ENCODE results near the gene DENND4B. TPM values are rescaled to one million over a fixed set of nuclear protein-coding genes. Genes with fewer than 3 reads are reported as not detected.

The DENND4B gene
- total RNA-seq, 1 donor from 2014 or later: 2.7 TPM

GRCh38 chr1:153945131-153945794 lies 1.3 kb downstream of the DENND4B start:
- peaks cover 20% of the 10 kb centered on the region for H3K36me3 Mint-ChIP-seq
- peak overlapping the region; percentile 73 for H3K4me3 ChIP-seq
- peaks cover 5% of the 10 kb centered on the region for H3K4me1 ChIP-seq
- TF ChIP-seq EZH2phosphoT487 (IDR thresholded peaks at IDR 0.05) (no peak), CTCF (IDR thresholded peaks at IDR 0.05) (no peak), EZH2 (IDR thresholded peaks at IDR 0.05) (no peak)
- peaks cover 2% of the 10 kb centered on the region for H3K27me3 Mint-ChIP-seq (ENCODE audit: insufficient read depth, low read depth)
- H4K20me1 ChIP-seq (ENCODE audit: low read depth): peaks cover 18% of the 10 kb centered on the region
- H3K27me3 ChIP-seq: no peaks in the 10 kb centered on the region
- H3K9ac ChIP-seq: no peak overlapping the region
- DNase-seq (ENCODE audit: low spot score): peak; percentile 36
- no peak overlapping the region for H3K27ac Mint-ChIP-seq
- H3K4me1 Mint-ChIP-seq: peaks cover 19% of the 10 kb centered on the region
- H3K36me3 ChIP-seq: no peaks in the 10 kb centered on the region
- H3K27ac ChIP-seq: no peak overlapping the region
- H3K4me2 ChIP-seq: peak overlapping the region; percentile 98
- H3K79me2 ChIP-seq (ENCODE audit: low read depth): peaks cover 17% of the 10 kb centered on the region
- no peaks in the 10 kb centered on the region for H3K9me3 Mint-ChIP-seq
- peak overlapping the region; percentile 90 for H3K4me3 Mint-ChIP-seq
- peak overlapping the region; percentile 89 for H2AFZ ChIP-seq (replicated peaks)
- H3K9me3 ChIP-seq (ENCODE audit: low read depth): no peaks in the 10 kb centered on the region
- peaks cover 28% of the 10 kb centered on the region for H3F3A ChIP-seq (ENCODE audit: low read depth)

GRCh38 chr1:153944827-153945117 lies 1.7 kb downstream of the DENND4B start:
- peaks cover 28% of the 10 kb centered on the region for H3F3A ChIP-seq (ENCODE audit: low read depth)
- no peaks in the 10 kb centered on the region for H3K9me3 ChIP-seq (ENCODE audit: low read depth)
- Mint-ChIP-seq H3K4me1 (peaks cover 19% of the 10 kb centered on the region), H3K9me3 (no peaks in the 10 kb centered on the region), H3K4me3 (peak overlapping the region; percentile 90), H3K36me3 (peaks cover 22% of the 10 kb centered on the region), H3K27ac (no peak overlapping the region), H3K27me3 (ENCODE audit: insufficient read depth, low read depth) (peaks cover 4% of the 10 kb centered on the region)
- no peak for DNase-seq (ENCODE audit: low spot score)
- TF ChIP-seq EZH2 (IDR thresholded peaks at IDR 0.05) (no peak), EZH2phosphoT487 (IDR thresholded peaks at IDR 0.05) (no peak), CTCF (IDR thresholded peaks at IDR 0.05) (no peak)
- H4K20me1 ChIP-seq (ENCODE audit: low read depth): peaks cover 18% of the 10 kb centered on the region
- H3K4me3 ChIP-seq: no peak overlapping the region
- H3K4me1 ChIP-seq: peaks cover 5% of the 10 kb centered on the region
- no peaks in the 10 kb centered on the region for H3K36me3 ChIP-seq
- peaks cover 17% of the 10 kb centered on the region for H3K79me2 ChIP-seq (ENCODE audit: low read depth)
- H3K27ac ChIP-seq: no peak overlapping the region
- H3K4me2 ChIP-seq: no peak overlapping the region
- H3K9ac ChIP-seq: no peak overlapping the region
- no peaks in the 10 kb centered on the region for H3K27me3 ChIP-seq
- no peak overlapping the region for H2AFZ ChIP-seq (replicated peaks)

- no peak overlapping the region for H3K4me3 ChIP-seq
- H3K9me3 Mint-ChIP-seq: no peaks in the 10 kb centered on the region
- H3K9me3 ChIP-seq (ENCODE audit: low read depth): no peaks in the 10 kb centered on the region
- H2AFZ ChIP-seq (replicated peaks): no peak overlapping the region
- peaks cover 4% of the 10 kb centered on the region for H3K27me3 Mint-ChIP-seq (ENCODE audit: insufficient read depth, low read depth)
- H3K4me2 ChIP-seq: no peak overlapping the region
- no peak overlapping the region for H3K9ac ChIP-seq
- peaks cover 24% of the 10 kb centered on the region for H3K36me3 Mint-ChIP-seq
- peaks cover 17% of the 10 kb centered on the region for H3K79me2 ChIP-seq (ENCODE audit: low read depth)
- H3K27me3 ChIP-seq: no peaks in the 10 kb centered on the region
- no peak overlapping the region for H3K27ac Mint-ChIP-seq
- TF ChIP-seq CTCF (IDR thresholded peaks at IDR 0.05) (no peak), EZH2phosphoT487 (IDR thresholded peaks at IDR 0.05) (no peak), EZH2 (IDR thresholded peaks at IDR 0.05) (no peak)
- peaks cover 28% of the 10 kb centered on the region for H3F3A ChIP-seq (ENCODE audit: low read depth)
- H4K20me1 ChIP-seq (ENCODE audit: low read depth): peaks cover 18% of the 10 kb centered on the region
- no peak for DNase-seq (ENCODE audit: low spot score)
- H3K36me3 ChIP-seq: no peaks in the 10 kb centered on the region
- peaks cover 19% of the 10 kb centered on the region for H3K4me1 Mint-ChIP-seq
- H3K4me1 ChIP-seq: peaks cover 5% of the 10 kb centered on the region
- peak overlapping the region; percentile 90 for H3K4me3 Mint-ChIP-seq
- no peak overlapping the region for H3K27ac ChIP-seq
These were observed 2.3 kb downstream of the DENND4B start for GRCh38 chr1:153944005-153944826.
